HG03045 (cell line): Measurements from ENCODE around the gene FGGY.
"Not testable (repeated sequence)": the region's sequence is repeated elsewhere in the genome, so short reads cannot be mapped to it uniquely, and the experiment has no call there.

Experiments
- ATAC-seq: cut with Tn5 transposase; IDR thresholded peaks from one replicate; pipeline ENCODE4 v1.9.1; 2021; ENCODE audit warnings: mild to moderate bottlenecking, moderate library complexity; ENCODE audit not compliant: unreplicated experiment

FGGY gene

GRCh38 chr1:59689730-59690129 lies 392.8 kb downstream of the FGGY start:
- ATAC-seq = no peak

- no peak for ATAC-seq
Measured at GRCh38 chr1:59690171-59690930, 393.5 kb downstream of the FGGY start.

GRCh38 chr1:59691261-59691660 lies 394.4 kb downstream of the FGGY start:
- no peak for ATAC-seq

- no peak for ATAC-seq
Measured at GRCh38 chr1:59692591-59692990, 395.7 kb downstream of the FGGY start.

- ATAC-seq = no peak
Measured at GRCh38 chr1:59693406-59693805, 396.5 kb downstream of the FGGY start.

- no peak for ATAC-seq
Measured at GRCh38 chr1:59695252-59695651, 398.4 kb downstream of the FGGY start.

GRCh38 chr1:59696421-59697115 lies 399.7 kb downstream of the FGGY start:
- no peak for ATAC-seq

- no peak for ATAC-seq
Measured at GRCh38 chr1:59697150-59697800, 400.4 kb downstream of the FGGY start.

GRCh38 chr1:59698386-59698785 lies 401.5 kb downstream of the FGGY start:
- no peak for ATAC-seq

GRCh38 chr1:59699227-59699847 lies 402.4 kb downstream of the FGGY start:
- no peak for ATAC-seq

GRCh38 chr1:59701376-59701775 lies 404.5 kb downstream of the FGGY start:
- ATAC-seq = no peak

- no peak for ATAC-seq
Measured at GRCh38 chr1:59703226-59703917, 406.5 kb downstream of the FGGY start.

GRCh38 chr1:59703918-59704378 lies 407.1 kb downstream of the FGGY start:
- no peak for ATAC-seq

GRCh38 chr1:59704716-59705115 lies 407.8 kb downstream of the FGGY start:
- no peak for ATAC-seq

GRCh38 chr1:59705466-59706302 lies 408.8 kb downstream of the FGGY start:
- ATAC-seq = no peak

- no peak for ATAC-seq
Measured at GRCh38 chr1:59706303-59706599, 409.4 kb downstream of the FGGY start.

- no peak for ATAC-seq
Measured at GRCh38 chr1:59707178-59707791, 410.4 kb downstream of the FGGY start.

- ATAC-seq = no peak
Measured at GRCh38 chr1:59709333-59709732, 412.4 kb downstream of the FGGY start.

GRCh38 chr1:59710920-59711319 lies 414.0 kb downstream of the FGGY start:
- not testable (repeated sequence) for ATAC-seq

- no peak for ATAC-seq
Measured at GRCh38 chr1:59714219-59714618, 417.3 kb downstream of the FGGY start.
